ENCODE data around the gene CADM3. TPM values are rescaled to one million over a fixed set of nuclear protein-coding genes. Genes with fewer than 3 reads are reported as not detected.

The CADM3 gene
- total RNA-seq, 1 experiment from 2014 or later: not detected

GRCh38 chr1:159222075-159222865 lies 50.9 kb downstream of the CADM3 start:
- CTCF ChIA-PET: no interaction called here
- H3K4me3 ChIP-seq (ENCODE audit: low read depth, low read length): no peak overlapping the region
- no peaks in the 10 kb centered on the region for H3K27me3 ChIP-seq (replicated peaks; ENCODE audit: control insufficient read depth, insufficient read depth, low read length)
- no peak for DNase-seq
- POLR2A ChIA-PET: no interaction called here
- BruUV-seq (replicated peaks): no TSS peak
- Mint-ChIP-seq H3K27me3 (ENCODE audit: insufficient read depth, unreplicated experiment) (no peaks in the 10 kb centered on the region), H3K4me1 (ENCODE audit: low read depth, unreplicated experiment) (no peaks in the 10 kb centered on the region), H3K36me3 (ENCODE audit: insufficient read depth, unreplicated experiment) (no peaks in the 10 kb centered on the region), H3K4me3 (ENCODE audit: unreplicated experiment) (no peak overlapping the region), H3K27ac (ENCODE audit: unreplicated experiment) (no peak overlapping the region), H3K9me3 (ENCODE audit: unreplicated experiment) (no peaks in the 10 kb centered on the region)
- no peaks in the 10 kb centered on the region for H3K4me1 ChIP-seq
- intact Hi-C loops (cut with micrococcal nuclease; ENCODE audit: unreplicated experiment): no loop called here
- H3K36me3 ChIP-seq (ENCODE audit: control insufficient read depth, insufficient read depth, low read length): no peaks in the 10 kb centered on the region
- H3K9me3 ChIP-seq: no peaks in the 10 kb centered on the region
- no peak for TF ChIP-seq CTCF (IDR thresholded peaks at IDR 0.05; ENCODE audit: insufficient read depth in 1 of 2, low read depth in 1 of 2, low read length in 1 of 2, severe bottlenecking in 1 of 2, unreplicated experiment in 1 of 2)

GRCh38 chr1:159223004-159223403 lies 51.6 kb downstream of the CADM3 start:
- Histone ChIP-seq H3K27me3 (replicated peaks; ENCODE audit: control insufficient read depth, insufficient read depth, low read length) (no peaks in the 10 kb centered on the region), H3K4me1 (no peaks in the 10 kb centered on the region), H3K36me3 (ENCODE audit: control insufficient read depth, insufficient read depth, low read length) (no peaks in the 10 kb centered on the region), H3K4me3 (ENCODE audit: low read depth, low read length) (no peak overlapping the region), H3K9me3 (no peaks in the 10 kb centered on the region)
- intact Hi-C loops (cut with micrococcal nuclease; ENCODE audit: unreplicated experiment): no loop called here
- TF ChIP-seq CTCF (IDR thresholded peaks at IDR 0.05; ENCODE audit: insufficient read depth in 1 of 2, low read depth in 1 of 2, low read length in 1 of 2, severe bottlenecking in 1 of 2, unreplicated experiment in 1 of 2): no peak
- CTCF ChIA-PET: interaction anchor here (1.0 kb wide), 1 partner anchor 12 kb away, joined by 3 read pairs; no protein-coding TSS in a partner anchor
- no peaks in the 10 kb centered on the region for H3K9me3 Mint-ChIP-seq (ENCODE audit: unreplicated experiment)
- POLR2A ChIA-PET: no interaction called here
- H3K36me3 Mint-ChIP-seq (ENCODE audit: insufficient read depth, unreplicated experiment): no peaks in the 10 kb centered on the region
- H3K4me3 Mint-ChIP-seq (ENCODE audit: unreplicated experiment): no peak overlapping the region
- BruUV-seq (replicated peaks): no TSS peak
- no peaks in the 10 kb centered on the region for H3K4me1 Mint-ChIP-seq (ENCODE audit: low read depth, unreplicated experiment)
- no peak for DNase-seq
- H3K27me3 Mint-ChIP-seq (ENCODE audit: insufficient read depth, unreplicated experiment): no peaks in the 10 kb centered on the region
- no peak overlapping the region for H3K27ac Mint-ChIP-seq (ENCODE audit: unreplicated experiment)

GRCh38 chr1:159228554-159228953 lies 57.1 kb downstream of the CADM3 start:
- H3K4me1 Mint-ChIP-seq (ENCODE audit: low read depth, unreplicated experiment): peaks cover 29% of the 10 kb centered on the region
- DNase-seq: no peak
- intact Hi-C loops (cut with micrococcal nuclease; ENCODE audit: unreplicated experiment): no loop called here
- POLR2A ChIA-PET: no interaction called here
- no peak overlapping the region for H3K27ac Mint-ChIP-seq (ENCODE audit: unreplicated experiment)
- Histone ChIP-seq H3K4me1 (peaks cover 30% of the 10 kb centered on the region), H3K27me3 (replicated peaks; ENCODE audit: control insufficient read depth, insufficient read depth, low read length) (no peaks in the 10 kb centered on the region), H3K36me3 (ENCODE audit: control insufficient read depth, insufficient read depth, low read length) (no peaks in the 10 kb centered on the region), H3K4me3 (ENCODE audit: low read depth, low read length) (no peak overlapping the region), H3K9me3 (peaks cover 6% of the 10 kb centered on the region; the same call in 1 of the 2 replicates)
- no TSS peak for BruUV-seq (replicated peaks)
- CTCF ChIA-PET: interaction anchor here (1.4 kb wide), 1 partner anchor 15 kb away, joined by 4 read pairs; no protein-coding TSS in a partner anchor
- no peaks in the 10 kb centered on the region for H3K36me3 Mint-ChIP-seq (ENCODE audit: insufficient read depth, unreplicated experiment)
- H3K4me3 Mint-ChIP-seq (ENCODE audit: unreplicated experiment): no peak overlapping the region
- H3K27me3 Mint-ChIP-seq (ENCODE audit: insufficient read depth, unreplicated experiment): no peaks in the 10 kb centered on the region
- H3K9me3 Mint-ChIP-seq (ENCODE audit: unreplicated experiment): no peaks in the 10 kb centered on the region
- no peak for TF ChIP-seq CTCF (IDR thresholded peaks at IDR 0.05; ENCODE audit: insufficient read depth in 1 of 2, low read depth in 1 of 2, low read length in 1 of 2, severe bottlenecking in 1 of 2, unreplicated experiment in 1 of 2)
